OCI-LY1 (cell line): ENCODE data around the gene TCF7.

Source experiments
- H2AFZ ChIP-seq: fragments of 200-600 bp; sonication (generic), shearing (Covaris generic); 2 replicates; pipeline ENCODE4 v1.6.0; 2014; ENCODE audit warnings: antibody characterized with exemption, mild to moderate bottlenecking, low read length
- H3F3A ChIP-seq: fragments of 200-600 bp; sonication (generic), shearing (Covaris generic); 2 replicates; pipeline ENCODE4 v1.6.0; 2014; ENCODE audit warnings: mild to moderate bottlenecking, antibody characterized with exemption, low read length, moderate library complexity; ENCODE audit not compliant: insufficient read depth
- H3K27ac ChIP-seq: fragments of 200-600 bp; sonication (generic); 2 replicates; pipeline ENCODE4 v1.5.1; 2014; ENCODE audit warnings: low read length, mixed run types, mild to moderate bottlenecking, low read depth; ENCODE audit not compliant: poor library complexity, severe bottlenecking
- H3K27me3 ChIP-seq: fragments of 200-600 bp; sonication (generic); 2 replicates; pipeline ENCODE4 v1.6.0; 2014; ENCODE audit warnings: antibody characterized with exemption, mild to moderate bottlenecking, low read length, moderate library complexity; ENCODE audit not compliant: insufficient read depth
- H3K36me3 ChIP-seq: fragments of 200-600 bp; sonication (generic); 2 replicates; pipeline ENCODE4 v1.6.1; 2014; ENCODE audit warnings: mild to moderate bottlenecking, antibody characterized with exemption, low read length, moderate library complexity, mixed read lengths; ENCODE audit not compliant: insufficient read depth
- H3K4me1 ChIP-seq: fragments of 200-600 bp; sonication (generic); 2 replicates; pipeline ENCODE4 v1.5.1; 2014; ENCODE audit warnings: mild to moderate bottlenecking, low read length, moderate library complexity; ENCODE audit not compliant: insufficient read depth, severe bottlenecking
- H3K4me2 ChIP-seq: fragments of 200-600 bp; sonication (generic), shearing (Covaris generic); 2 replicates; pipeline ENCODE4 v1.6.1; 2014; ENCODE audit warnings: low read length
- H3K4me3 ChIP-seq: fragments of 200-600 bp; sonication (generic); 2 replicates; pipeline ENCODE4 v1.5.1; 2014; ENCODE audit warnings: low read length, low read depth, mild to moderate bottlenecking, mixed read lengths; ENCODE audit not compliant: poor library complexity, severe bottlenecking
- H3K79me2 ChIP-seq: fragments of 200-600 bp; shearing (Covaris generic); 2 replicates; pipeline ENCODE4 v1.6.1; 2016; ENCODE audit warnings: mixed run types, low read length, mixed read lengths; ENCODE audit not compliant: insufficient read depth
- H3K9ac ChIP-seq: fragments of 200-600 bp; sonication (generic), shearing (Covaris generic); 2 replicates; pipeline ENCODE4 v1.6.1; 2014; ENCODE audit warnings: mild to moderate bottlenecking, low read length, mixed read lengths
- H3K9me2 ChIP-seq: fragments of 200-600 bp; sonication (generic), shearing (Covaris generic); 2 replicates; pipeline ENCODE4 v1.6.1; 2014; ENCODE audit warnings: low read depth, mild to moderate bottlenecking, low read length, mixed read lengths
- H3K9me3 ChIP-seq: fragments of 200-600 bp; shearing (Covaris generic); 2 replicates; pipeline ENCODE4 v1.6.1; 2014; ENCODE audit warnings: low read length, mixed read lengths
- H4K20me1 ChIP-seq: fragments of 200-600 bp; sonication (generic), shearing (Covaris generic); 2 replicates; pipeline ENCODE4 v1.6.0; 2016; ENCODE audit warnings: mild to moderate bottlenecking, low read length; ENCODE audit not compliant: insufficient read depth
- EZH2 ChIP-seq: fragments of 200-600 bp; sonication (generic), shearing (Covaris generic); IDR thresholded peaks from 2 replicates; pipeline ENCODE4 v1.8.0; 2017; ENCODE audit warnings: borderline replicate concordance, mixed run types, mild to moderate bottlenecking, antibody characterized with exemption, low read length, moderate library complexity, mixed read lengths
- TF ChIP-seq, protein P1 (sequence below): fragments of 200-600 bp; sonication (generic), shearing (Covaris generic); IDR thresholded peaks from 2 replicates; pipeline ENCODE4 v1.5.1; 2017; ENCODE audit warnings: mild to moderate bottlenecking, antibody characterized with exemption, low read length, moderate library complexity, mixed read lengths

Gene TCF7

DNA sequence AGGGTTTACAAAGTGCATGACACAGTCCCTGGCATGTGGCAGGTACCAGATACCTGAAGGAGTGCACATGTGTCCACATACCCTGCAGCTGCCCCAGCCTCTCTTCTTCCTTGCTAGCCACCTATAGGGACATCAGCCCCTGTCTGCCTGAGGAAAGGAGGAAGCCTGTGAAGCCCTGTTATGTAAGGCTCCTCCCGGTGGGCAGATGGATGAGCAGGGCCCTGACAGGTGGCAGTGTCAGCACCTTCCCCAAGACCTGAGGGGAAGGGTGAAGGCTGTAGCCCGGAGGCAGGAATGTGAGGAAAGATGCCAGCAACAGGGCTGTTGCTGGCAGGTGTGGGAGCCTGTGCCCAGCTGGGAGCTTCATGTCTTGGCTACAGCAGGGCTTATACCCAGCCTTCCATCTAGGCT, 21.7 kb downstream of the TCF7 start:
- Histone ChIP-seq H3K36me3 (peaks cover 16% of the 10 kb centered on the region; the same call in 1 of the 2 replicates), H3K9ac (no peak overlapping the region), H3K4me1 (peaks cover 12% of the 10 kb centered on the region), H3K4me2 (no peak overlapping the region), H4K20me1 (no peaks in the 10 kb centered on the region), H3K79me2 (no peaks in the 10 kb centered on the region), H3K4me3 (no peak overlapping the region), H3K9me2 (no peaks in the 10 kb centered on the region), H3K9me3 (no peaks in the 10 kb centered on the region), H3K27ac (no peak overlapping the region), H3K27me3 (no peaks in the 10 kb centered on the region), H3F3A (no peaks in the 10 kb centered on the region), H2AFZ (no peak overlapping the region)
- TF ChIP-seq EZH2 = no peak
- TF ChIP-seq, protein P1, sequence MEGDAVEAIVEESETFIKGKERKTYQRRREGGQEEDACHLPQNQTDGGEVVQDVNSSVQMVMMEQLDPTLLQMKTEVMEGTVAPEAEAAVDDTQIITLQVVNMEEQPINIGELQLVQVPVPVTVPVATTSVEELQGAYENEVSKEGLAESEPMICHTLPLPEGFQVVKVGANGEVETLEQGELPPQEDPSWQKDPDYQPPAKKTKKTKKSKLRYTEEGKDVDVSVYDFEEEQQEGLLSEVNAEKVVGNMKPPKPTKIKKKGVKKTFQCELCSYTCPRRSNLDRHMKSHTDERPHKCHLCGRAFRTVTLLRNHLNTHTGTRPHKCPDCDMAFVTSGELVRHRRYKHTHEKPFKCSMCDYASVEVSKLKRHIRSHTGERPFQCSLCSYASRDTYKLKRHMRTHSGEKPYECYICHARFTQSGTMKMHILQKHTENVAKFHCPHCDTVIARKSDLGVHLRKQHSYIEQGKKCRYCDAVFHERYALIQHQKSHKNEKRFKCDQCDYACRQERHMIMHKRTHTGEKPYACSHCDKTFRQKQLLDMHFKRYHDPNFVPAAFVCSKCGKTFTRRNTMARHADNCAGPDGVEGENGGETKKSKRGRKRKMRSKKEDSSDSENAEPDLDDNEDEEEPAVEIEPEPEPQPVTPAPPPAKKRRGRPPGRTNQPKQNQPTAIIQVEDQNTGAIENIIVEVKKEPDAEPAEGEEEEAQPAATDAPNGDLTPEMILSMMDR = no peak

DNA sequence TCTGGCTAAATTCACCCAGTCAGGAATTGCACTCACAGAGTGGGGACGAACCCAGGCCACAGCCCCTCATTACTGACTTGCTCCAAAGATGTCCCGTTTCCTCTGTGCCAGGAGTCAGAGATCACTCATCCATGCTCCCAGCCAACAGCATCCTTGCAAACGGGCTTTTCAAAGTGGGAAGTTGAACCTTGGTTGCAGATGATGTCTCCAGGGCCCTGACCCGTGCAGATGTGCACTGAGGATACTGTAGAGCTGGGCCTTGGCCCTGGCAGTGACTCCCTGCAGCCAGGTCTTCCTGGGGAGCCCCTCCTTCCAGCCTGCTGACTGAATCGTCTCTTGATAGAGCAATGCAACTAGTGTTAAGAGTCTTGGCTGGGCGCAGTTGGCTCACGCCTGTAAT, 22.3 kb downstream of the TCF7 start:
- Histone ChIP-seq H3K36me3 (peaks cover 16% of the 10 kb centered on the region; the same call in 1 of the 2 replicates), H3K4me1 (peaks cover 12% of the 10 kb centered on the region), H3K4me3 (no peak overlapping the region), H3K9me3 (no peaks in the 10 kb centered on the region), H3K79me2 (no peaks in the 10 kb centered on the region), H3K9me2 (no peaks in the 10 kb centered on the region), H3K27ac (no peak overlapping the region), H2AFZ (no peak overlapping the region), H3K4me2 (no peak overlapping the region), H3K27me3 (no peaks in the 10 kb centered on the region), H3F3A (no peaks in the 10 kb centered on the region), H4K20me1 (no peaks in the 10 kb centered on the region), H3K9ac (no peak overlapping the region)
- TF ChIP-seq, protein P1 = no peak
- no peak for TF ChIP-seq EZH2

DNA sequence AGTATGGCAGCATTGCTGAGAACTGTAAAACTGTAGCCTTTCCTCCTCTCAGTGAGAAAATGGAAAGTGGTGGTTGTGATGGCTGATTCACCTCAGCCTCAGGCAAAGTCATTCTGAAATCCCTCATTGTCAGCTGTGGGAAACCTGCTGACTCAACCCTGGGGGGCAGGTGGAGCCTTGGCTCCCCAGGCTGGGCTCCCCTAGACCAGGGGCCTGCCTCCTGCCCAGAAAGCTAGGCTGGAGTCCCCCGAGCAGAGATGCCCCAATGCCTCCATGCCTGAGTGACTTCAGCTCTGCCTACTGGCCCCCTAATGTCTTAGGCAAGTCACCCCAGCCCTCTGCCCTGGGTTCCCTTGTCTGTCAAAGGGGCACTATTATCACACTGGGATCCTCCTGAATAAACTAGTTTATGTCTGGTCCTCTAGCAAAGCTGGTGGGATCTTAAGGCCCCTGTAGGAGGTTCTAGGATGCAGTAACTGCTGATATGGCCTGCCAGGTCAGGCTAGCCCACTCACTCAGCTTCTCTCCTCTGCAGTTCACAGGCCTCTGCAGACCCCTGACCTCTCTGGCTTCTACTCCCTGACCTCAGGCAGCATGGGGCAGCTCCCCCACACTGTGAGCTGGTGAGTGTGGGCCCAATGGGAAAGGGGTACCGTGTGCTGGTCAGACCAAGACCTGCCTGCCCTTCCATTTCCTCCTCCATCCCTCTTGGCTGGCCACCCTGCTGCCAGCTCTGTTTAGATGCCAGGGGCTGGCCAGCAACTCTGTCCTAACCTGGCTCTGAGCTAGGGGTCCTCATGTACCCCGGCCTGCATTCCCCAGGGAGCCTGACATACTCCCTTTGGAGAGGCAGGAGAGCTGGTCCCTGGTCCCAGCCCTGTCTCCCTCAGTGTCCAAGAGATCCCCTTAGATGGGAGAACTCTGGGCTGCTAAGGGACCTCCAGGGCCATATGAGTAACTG, 24.2 kb downstream of the TCF7 start:
- H3K9me3 ChIP-seq = no peaks in the 10 kb centered on the region
- no peak overlapping the region for H3K27ac ChIP-seq
- no peaks in the 10 kb centered on the region for H3K4me1 ChIP-seq
- H3K4me2 ChIP-seq = no peak overlapping the region
- no peak overlapping the region for H3K4me3 ChIP-seq
- no peaks in the 10 kb centered on the region for H3K79me2 ChIP-seq
- H4K20me1 ChIP-seq = no peaks in the 10 kb centered on the region
- H3F3A ChIP-seq = no peaks in the 10 kb centered on the region
- peaks cover 16% of the 10 kb centered on the region; the same call in 1 of the 2 replicates for H3K36me3 ChIP-seq
- H3K9me2 ChIP-seq = no peaks in the 10 kb centered on the region
- no peak for TF ChIP-seq EZH2
- TF ChIP-seq, protein P1 = no peak
- no peak overlapping the region for H2AFZ ChIP-seq
- no peaks in the 10 kb centered on the region for H3K27me3 ChIP-seq
- H3K9ac ChIP-seq = no peak overlapping the region
